HG03558 (cell line): ENCODE data around the gene SFMBT2.
"Not testable (repeated sequence)": the region's sequence is repeated elsewhere in the genome, so short reads cannot be mapped to it uniquely, and the experiment has no call there.

Experiments used
- ATAC-seq: cut with Tn5 transposase; IDR thresholded peaks from one replicate; pipeline ENCODE4 v1.9.1; 2021; ENCODE audit warnings: moderate number of reproducible peaks; ENCODE audit not compliant: unreplicated experiment; ENCODE audit errors: extremely low read depth

Gene SFMBT2

DNA sequence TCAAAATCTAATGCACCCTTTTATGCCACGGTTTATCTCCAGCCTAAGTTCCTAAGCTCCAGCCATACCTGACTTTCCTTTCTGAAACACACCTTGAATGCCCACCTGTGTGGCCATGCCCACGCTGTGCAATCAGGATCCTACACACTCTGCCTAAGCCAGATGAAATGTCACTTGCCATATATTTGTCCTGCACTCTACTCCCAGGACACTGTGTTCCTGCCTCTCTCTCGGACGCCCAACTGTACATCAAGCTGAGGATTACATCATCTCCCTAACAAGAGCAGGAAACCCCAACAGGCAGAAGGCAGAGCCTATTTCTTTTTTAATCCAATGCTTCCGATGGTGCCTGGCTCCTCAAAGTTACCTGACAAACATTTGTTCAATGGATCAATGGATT is 214.6 kb downstream of the SFMBT2 start:
- ATAC-seq = no peak

DNA sequence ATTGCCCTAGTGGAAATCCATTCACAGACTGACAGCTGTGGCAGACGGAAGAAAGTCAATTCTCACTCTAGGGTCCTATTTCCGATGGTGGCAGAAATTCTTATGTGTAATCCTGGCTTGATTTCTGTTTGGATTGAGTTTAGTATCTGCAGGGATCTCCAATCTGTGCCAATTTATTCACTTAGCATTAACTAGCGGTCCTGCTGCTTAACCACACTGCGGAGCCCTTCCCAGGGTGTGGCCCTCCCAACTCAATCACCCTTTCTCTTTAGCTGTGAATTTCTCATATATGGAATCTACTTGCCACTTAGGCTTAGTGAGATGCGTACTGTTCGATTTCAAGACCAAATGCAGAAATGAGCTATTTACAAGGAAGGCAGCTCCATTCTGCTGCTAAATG is 215.7 kb downstream of the SFMBT2 start:
- no peak for ATAC-seq

DNA sequence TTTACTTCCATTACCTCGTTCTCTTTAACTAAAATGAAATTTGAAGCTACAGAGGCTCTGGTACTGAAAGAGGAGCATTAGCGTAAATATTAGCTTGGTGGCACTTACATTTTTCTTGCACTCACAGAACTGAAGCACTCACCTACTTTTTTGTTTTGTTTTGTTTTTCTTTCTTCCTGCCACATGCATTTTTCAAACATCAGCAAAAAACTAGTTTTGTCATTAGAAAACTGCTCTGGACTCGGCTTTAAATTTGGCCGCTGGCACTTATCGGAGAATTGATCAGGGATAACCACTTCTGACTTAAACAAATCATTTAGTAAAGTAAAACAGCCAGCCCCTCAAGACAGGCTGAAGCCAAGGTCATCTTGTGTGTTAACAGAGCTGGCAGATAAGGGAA is 216.3 kb downstream of the SFMBT2 start:
- no peak for ATAC-seq

DNA sequence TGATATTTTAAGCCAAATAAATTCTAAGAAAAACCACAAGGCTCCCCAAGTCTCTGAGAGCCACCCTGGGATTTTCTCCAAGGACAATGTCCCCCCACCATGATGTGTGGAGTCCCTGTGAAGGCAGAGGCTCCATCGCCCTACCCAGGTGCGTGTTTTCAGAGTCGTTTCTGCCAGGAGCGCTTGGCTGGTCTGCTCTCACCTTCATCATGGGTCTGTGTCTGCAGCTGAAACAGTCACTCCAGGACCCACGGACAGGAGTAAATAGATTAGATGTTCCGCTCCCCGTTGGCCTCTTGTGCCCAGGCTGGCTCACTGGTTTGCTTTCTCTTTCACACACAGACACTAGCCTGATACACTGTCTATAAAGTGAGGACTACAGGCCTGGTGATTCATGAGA is 217.5 kb downstream of the SFMBT2 start:
- no peak for ATAC-seq

DNA sequence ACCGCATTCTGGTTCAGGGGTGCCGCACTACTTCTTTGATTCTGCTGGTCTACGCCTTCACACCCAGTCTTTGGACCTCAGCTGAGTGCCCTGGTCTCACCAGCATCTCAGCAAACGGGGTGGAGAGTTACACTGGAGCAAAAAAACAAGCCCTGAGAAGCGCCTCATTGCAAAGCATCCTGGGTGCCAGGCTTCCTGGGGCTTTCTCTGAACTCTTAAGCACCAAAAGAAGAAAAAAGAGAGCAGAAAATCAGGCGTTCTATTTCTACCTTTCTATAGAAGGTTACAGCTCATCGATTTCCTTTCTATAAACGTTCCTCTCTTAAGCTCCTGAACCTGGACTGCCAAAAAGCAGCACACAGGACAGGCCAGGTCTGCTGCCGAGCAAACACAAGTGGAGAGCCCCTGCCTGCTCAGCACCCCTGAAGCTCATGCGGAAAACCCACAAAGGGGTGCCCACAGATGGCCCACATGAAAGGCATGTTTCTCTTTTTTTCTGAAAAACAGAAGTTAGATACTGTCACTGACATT is 217.9 kb downstream of the SFMBT2 start:
- no peak for ATAC-seq

DNA sequence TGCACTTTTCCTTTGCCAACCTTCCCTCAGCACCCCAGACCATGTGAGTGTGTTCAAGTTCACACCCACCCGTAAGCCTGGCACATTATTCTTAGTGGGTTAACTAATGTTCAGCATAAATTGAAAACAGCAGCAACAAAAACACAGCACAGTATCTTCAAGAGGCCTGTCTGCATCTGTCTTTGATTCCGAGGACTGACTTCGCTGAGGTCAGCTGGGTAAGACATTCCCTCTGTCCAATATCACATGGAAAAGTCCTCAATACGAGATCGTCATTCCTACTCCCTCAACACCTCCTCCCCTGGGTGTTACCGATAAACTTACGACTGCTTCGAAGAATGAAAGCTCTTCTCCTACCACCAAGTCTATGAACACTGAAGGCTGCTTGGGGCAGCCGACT is 218.8 kb downstream of the SFMBT2 start:
- no peak for ATAC-seq

DNA sequence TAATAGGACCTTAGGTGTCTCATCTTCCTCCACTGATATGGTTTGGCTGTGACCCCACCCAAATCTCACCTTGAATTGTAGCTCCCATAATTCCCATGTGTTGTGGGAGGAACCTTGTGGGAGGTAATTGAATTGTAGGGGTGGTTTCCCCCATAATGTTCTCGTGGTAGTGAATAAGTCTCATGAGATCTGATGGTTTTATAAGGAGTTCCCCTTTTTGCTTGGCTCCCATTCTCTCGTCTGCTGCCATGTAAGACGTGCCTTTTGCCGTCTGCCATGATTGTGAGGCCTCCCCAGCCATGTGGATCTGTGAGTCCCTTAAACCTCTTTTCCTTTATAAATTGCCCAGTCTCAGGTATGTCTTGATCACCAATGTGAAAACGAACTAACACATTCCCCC is 220.1 kb downstream of the SFMBT2 start:
- ATAC-seq = not testable (repeated sequence)

DNA sequence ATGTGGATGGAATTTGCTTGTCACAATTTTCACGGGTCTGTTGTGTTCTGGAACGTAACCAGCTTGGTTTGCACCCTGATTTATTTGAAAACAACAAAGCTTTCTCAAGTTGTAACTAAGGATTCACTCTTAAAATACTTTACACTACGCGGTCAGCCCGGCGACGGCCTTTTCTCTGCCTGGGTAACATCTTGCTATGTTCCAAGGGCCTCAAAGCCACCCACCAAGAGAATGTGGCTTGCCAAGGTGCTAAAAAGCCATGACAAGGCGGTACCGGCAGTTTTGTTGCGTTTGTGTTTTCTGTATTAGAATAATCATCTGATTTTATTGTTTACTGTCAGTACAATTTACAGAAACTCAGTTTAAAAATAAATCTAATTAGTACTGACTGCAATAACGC is 220.9 kb downstream of the SFMBT2 start:
- ATAC-seq = no peak

DNA sequence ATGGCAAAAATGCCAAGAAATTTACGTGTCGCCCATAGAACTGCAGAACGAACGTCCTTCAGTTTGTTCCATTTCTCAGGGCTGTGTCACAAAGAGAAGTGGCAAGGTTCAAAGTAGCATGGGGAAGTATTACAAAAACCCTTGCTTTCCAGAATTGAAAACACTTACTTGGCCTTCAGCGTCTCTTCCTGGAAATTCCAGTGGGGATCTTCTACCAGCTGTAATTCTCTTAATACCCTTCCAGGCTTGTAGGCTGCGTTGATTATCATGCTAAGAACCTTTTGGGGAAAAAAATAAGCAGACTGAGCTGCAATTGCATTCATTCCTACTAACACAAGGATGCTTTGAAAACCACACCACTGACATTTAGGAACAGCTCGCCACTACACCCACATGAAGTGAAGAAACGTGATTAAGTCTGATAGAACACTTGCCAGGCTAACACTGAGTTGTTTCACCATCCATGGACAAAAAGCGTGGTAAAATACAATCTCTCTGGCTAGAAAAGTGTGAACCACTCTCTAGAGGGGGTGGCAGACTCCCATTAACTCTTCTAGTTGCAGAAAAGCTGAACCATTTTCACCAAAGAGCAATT is 222.3 kb downstream of the SFMBT2 start:
- ATAC-seq = no peak

DNA sequence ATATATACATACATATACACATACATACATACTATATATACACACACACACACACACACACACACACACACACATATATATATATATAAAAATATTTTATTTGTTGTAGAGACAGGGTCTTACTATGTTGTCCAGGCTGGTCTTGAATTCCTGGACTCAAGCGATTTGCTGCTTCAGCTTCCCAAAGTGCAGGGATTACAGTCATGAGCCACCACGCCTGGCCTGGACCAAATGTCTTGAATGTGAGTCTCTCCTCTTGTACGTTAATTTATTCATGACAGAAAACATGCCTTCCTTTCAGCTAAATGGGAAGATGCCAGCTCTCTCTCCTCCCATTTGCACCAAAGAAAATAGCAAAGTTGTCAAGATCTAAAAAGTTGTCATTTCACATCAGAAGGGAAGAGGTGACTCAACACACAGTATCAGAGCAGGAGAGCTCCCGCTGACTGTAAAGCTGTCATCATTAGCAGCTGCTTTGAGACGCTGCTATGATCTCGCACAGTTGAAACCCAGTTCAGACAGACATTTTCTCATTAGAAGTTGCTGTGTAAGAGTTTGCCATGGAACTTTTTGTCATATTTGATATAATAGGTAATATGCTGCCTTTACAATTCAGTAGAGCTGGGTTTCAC is 224.3 kb downstream of the SFMBT2 start:
- no peak for ATAC-seq

DNA sequence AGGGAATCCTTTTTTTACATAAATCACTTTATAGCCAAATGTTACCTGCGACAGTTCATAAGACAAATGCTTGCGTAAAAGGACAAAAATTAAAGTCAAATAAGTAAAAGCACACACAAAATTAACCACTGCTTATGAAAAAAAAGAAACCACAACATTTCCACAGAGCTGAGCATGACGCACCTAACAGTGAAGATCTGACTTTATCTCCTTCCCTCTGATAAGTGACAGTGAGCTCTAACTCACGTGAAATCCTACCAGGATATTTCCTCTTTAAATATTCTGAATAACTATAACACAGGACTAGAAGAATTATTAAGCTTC is 225.5 kb downstream of the SFMBT2 start:
- no peak for ATAC-seq

DNA sequence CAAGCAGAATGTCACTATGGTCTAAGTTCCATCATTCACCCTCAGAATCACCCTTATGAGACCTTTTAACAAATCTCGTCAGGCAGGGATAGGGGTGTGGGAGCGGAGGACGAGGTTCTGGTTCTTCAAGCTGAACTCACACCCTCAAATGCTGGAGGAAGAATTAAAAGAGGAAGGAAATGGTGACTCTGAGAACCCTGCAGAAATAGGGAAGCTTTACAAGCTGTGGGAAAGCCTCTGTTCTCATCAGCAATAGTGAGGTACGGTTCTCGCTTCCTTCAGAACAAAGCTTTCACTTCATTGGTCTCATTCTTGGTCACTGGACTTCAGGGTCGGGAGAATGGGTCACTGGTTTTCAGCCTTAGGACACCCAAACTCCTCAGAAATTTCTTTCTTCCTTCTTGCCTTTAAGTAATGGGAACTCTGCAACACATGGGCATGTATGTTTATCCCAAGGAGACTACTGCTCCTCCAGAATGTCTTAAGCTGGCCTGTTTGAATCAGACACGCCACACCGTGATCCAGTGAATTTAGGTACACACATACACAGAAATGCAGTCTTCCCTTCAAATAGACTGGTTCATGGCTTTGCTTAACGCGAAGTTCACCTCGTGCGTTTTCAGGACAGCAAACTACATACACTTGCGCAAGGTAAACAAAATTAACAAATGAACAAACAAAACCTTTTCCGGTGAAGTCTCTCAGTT is 226.0 kb downstream of the SFMBT2 start:
- no peak for ATAC-seq

DNA sequence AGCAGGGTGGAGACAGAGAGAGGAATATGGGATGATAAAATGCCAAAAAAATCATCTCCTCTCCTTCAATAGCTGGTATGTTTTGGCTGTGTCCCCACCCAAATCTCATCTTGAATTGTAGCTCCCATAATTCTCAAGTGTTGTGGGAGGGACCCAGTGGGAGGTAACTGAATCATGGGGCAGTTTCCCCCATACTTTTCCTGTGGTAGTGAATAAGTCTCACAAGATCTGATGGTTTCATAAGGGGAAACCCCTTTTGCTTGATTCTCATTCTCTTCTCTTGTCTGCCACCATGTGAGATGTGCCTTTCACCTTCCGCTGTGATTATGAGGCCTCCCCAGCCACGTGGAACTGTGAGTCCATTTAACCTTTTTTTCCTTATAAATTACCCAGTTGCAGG is 226.7 kb downstream of the SFMBT2 start:
- not testable (repeated sequence) for ATAC-seq

DNA sequence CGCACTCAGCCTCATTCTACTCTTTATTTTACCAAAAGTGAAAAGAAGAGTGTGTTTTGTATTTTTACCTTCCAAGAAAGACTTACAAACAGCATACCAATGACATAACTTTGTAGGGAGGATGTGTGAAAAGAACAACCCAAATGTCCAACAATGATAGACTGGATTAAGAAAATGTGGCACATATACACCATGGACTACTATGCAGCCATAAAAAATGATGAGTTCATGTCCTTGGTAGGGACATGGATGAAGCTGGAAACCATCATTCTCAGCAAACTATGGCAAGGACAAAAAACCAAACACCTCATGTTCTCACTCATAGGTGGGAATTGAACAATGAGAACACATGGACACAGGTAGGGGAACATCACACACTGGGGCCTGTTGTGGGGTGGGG is 228.5 kb downstream of the SFMBT2 start:
- ATAC-seq = not testable (repeated sequence)

DNA sequence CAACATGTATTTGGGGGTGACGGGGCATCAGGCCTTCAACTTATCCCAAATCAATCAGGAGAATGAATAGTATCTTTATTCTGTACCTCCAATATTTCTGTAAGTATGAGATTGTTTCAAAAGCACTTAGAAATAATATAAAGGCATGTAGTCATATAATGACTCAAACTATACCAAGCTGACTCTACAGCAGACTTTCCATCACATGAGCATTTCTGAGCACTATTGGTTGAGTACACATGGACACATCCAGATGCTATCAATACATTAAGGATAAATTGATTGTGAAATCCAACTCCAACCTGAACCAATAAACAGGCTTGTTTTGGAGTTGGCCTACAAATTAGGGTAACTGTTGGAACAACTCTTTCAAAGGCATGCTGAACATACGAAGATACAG is 229.4 kb downstream of the SFMBT2 start:
- ATAC-seq = no peak

DNA sequence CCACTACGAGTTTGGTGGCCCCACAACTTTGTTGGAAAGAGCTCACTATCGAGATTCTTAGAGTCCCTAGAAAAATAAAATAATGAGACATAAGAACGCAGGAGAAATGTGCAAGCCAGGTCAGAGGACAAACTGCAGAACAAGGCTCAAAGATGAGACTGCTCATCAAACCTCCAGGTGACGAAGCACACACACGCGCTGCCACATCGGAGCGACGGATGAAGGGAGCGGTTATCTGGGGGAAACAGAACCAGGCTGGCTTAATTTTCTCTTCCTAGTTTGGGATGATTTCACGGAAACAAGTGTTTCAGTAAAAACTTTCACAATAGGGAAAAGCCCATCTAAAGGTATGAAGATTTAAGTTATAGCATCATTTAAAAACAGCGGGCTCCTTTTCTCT is 231.3 kb downstream of the SFMBT2 start:
- ATAC-seq = no peak

DNA sequence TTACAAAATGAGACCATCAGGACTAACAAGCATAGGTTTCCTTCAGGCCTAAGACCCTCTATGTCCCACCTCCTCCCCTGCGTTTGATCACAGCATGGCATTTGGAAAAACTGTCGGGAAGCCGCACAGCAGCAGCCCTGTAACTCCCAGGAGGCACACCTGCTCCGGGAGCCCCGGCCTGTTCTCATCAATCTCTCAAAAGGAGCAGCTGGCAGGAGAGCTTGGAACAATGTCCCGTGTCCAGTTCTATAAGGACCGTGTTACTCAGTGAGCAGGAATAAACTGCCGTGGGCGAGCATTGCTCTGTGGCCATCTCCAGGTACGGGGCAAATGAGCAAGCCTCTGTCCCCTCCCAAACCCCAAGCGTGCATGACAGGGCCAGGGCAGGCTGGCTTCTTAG is 236.9 kb downstream of the SFMBT2 start:
- ATAC-seq = no peak

DNA sequence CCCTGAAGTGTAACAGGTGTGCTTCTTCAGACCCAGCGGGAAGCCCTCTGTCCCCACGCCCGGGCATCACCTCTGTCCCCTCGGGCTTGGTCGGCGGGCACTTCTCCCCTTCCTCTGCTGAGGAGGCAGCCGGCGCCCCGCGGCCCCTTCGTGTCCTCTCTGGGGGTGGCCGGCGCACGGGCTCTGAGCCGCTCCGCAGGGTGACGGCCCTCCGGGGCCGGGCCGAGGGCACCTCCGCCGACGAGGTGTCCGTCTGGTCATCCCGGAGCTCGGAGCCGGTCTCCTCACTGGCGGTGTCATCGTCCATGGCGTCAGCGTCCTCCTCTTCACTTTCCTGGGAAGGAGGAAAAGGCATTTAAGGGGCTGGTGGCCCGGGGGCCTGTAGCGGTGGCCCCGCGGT is 239.0 kb downstream of the SFMBT2 start:
- ATAC-seq = no peak

DNA sequence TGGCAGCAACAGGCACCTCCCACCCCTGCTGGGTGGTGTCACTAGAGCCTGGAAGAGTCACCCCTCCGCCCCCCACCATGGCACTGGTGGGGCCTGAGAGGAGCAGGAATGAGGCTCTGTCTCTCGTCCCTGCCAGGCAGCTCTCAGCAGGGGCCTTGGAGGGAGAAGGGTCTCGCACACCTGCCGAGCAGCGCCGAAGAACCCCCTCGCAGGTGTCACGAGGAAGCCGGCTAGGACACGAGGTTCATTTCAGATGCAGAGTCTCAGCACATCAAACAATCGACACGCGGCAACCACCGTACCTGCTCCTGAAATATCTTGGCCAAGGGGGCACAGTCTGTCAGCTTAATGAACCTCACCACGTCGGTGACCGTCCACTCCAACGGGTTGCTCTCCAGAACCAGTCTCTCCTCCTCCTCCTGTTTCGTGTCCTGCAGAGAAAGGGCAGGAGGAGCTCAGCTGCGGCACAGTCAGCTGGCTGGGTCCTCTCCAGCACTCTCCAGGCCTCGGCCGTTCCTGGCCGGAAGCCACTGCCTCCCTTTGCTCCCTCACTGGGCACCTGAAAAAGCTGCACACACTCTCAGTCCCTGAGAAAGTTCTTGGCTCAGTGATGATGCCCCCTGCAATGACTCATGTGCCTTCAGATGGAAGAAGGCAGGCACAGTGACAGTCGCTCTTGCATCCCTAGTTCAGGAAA is 240.1 kb downstream of the SFMBT2 start:
- no peak for ATAC-seq

DNA sequence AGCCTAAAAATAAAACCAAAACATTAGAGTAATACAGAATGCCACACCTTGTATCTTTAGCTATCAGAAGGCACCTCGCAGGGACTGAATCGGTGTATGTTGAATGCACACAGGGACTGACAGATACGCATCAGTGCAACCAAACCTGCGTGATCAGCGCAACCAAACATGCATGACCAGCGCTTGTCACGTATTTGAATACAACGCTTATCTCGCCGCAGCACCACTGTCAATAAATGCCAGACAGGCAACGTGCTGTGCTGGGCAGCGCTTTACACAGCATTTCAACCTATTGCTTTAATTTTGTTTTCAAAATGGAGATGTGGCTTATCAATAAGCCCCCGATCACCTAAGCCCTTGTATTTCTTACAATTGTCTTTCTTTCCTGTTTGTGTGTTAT is 242.4 kb downstream of the SFMBT2 start:
- ATAC-seq = no peak

DNA sequence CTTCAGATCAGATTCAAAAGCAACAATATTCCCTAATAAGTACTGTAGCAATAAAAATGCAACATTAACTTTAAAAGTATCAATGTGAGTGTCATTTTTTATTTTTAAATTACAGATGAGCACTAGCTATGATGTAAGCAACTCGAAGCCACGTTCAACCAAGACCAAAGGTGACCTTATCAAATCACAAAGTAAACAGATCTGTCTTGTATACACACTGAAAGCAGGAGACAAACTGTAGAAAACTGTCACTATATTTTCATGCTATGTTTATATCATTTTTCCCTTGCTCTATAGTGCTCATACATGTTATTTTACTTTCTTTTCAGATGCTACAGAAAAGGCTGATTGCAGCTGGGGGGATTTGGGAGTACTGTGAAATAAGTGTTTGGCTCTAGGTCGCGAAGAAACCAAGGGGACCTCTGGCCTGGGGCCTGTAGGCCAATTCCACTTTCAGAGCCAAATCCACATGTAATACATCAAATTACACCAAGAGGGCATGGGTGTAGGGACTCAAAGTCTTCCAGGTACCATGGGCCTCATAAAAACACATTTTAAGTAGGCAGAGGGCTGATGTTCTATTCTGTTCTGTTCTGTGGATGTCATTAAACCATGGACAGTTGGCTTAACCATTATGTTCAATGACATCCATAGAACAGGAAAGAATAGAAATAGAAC is 245.2 kb downstream of the SFMBT2 start:
- no peak for ATAC-seq
